ENCODE results near the gene ESPL1.

- no peak for TF ChIP-seq CTCF (IDR thresholded peaks at IDR 0.05)
- TF ChIP-seq POLR2AphosphoS5 (IDR thresholded peaks at IDR 0.05; ENCODE audit: low read depth, low read length), result no peak
- no peak for TF ChIP-seq REST (IDR thresholded peaks at IDR 0.05; ENCODE audit: insufficient read depth in 1 of 2, low read depth in 2 of 2, low read length in 1 of 2)
- no peak for TF ChIP-seq SIN3A (IDR thresholded peaks at IDR 0.05; ENCODE audit: borderline replicate concordance, insufficient read depth, low read depth, low read length)
- no peak for TF ChIP-seq TCF7L2 (IDR thresholded peaks at IDR 0.05; ENCODE audit: low read depth, low read length)
Observed at GRCh38 chr12:53236443-53237111, 31.5 kb upstream of the ESPL1 start.

All from Panc1 (cell line).